Anterior cingulate cortex (tissue), 58 donors: ENCODE data around the gene CFAP157.

Experiments used
- DNase-seq, 58 donors: peaks; one replicate each; lab custom pipeline; 2025; lab: John Stamatoyannopoulos, UW

CFAP157 gene

GRCh38 chr9:127706836-127707241 is at the start of gene CFAP157:
CFAP157 (plus strand) TSS chr9:127706988; CDS start chr9:127707032, 44 bp downstream.
- no peak for DNase-seq

GRCh38 chr9:127658428-127658827 is 48.4 kb upstream of the CFAP157 start:
- no peak for DNase-seq

GRCh38 chr9:127660886-127661741 is 45.7 kb upstream of the CFAP157 start:
- peak in 29 of 58 donors; percentile 9 to 84 (median 37) for DNase-seq

GRCh38 chr9:127662617-127663016 is 44.2 kb upstream of the CFAP157 start:
- DNase-seq: no peak

GRCh38 chr9:127664324-127664677 is 42.5 kb upstream of the CFAP157 start:
- DNase-seq: no peak

GRCh38 chr9:127664678-127665507 is 41.9 kb upstream of the CFAP157 start:
- DNase-seq: peak in 4 of 58 donors; percentile 15 to 28 (median 18)

- DNase-seq: peak in 5 of 58 donors; percentile 5 to 40 (median 37)
Observed at GRCh38 chr9:127667127-127667844, 39.5 kb upstream of the CFAP157 start.

- peak in 2 of 58 donors; percentile 20 to 23 for DNase-seq
Observed at GRCh38 chr9:127667906-127668305, 38.9 kb upstream of the CFAP157 start.

- no peak for DNase-seq
Observed at GRCh38 chr9:127673234-127673633, 33.6 kb upstream of the CFAP157 start.

- peak in 15 of 58 donors; percentile 19 to 58 (median 31) for DNase-seq
Observed at GRCh38 chr9:127676638-127677037, 30.1 kb upstream of the CFAP157 start.

GRCh38 chr9:127679506-127679905 is 27.3 kb upstream of the CFAP157 start:
- DNase-seq: peak in 4 of 58 donors; percentile 25 to 68 (median 38)

- DNase-seq: peak in 17 of 58 donors; percentile 23 to 69 (median 34)
Observed at GRCh38 chr9:127680226-127680625, 26.6 kb upstream of the CFAP157 start.

- DNase-seq: peak in 16 of 58 donors; percentile 15 to 62 (median 42)
Observed at GRCh38 chr9:127680846-127681245, 25.9 kb upstream of the CFAP157 start.

- no peak for DNase-seq
Observed at GRCh38 chr9:127682351-127683136, 24.2 kb upstream of the CFAP157 start.

GRCh38 chr9:127683723-127684122 is 23.1 kb upstream of the CFAP157 start:
- no peak for DNase-seq

- DNase-seq: no peak
Observed at GRCh38 chr9:127684576-127684975, 22.2 kb upstream of the CFAP157 start.

- peak in 3 of 58 donors; percentile 18 to 35 (median 18) for DNase-seq
Observed at GRCh38 chr9:127686461-127687393, 20.1 kb upstream of the CFAP157 start.

GRCh38 chr9:127689329-127690000 is 17.3 kb upstream of the CFAP157 start:
- DNase-seq: peak in 2 of 58 donors; percentile 23 to 31
